ENCODE measurements around the gene ZFP36.

GRCh38 chr19:39407660-39408391 is 1.2 kb downstream of the ZFP36 start:
- TF ChIP-seq CTCF (IDR thresholded peaks at IDR 0.05), result no peak
- TF ChIP-seq EZH2 (IDR thresholded peaks at IDR 0.05; ENCODE audit: borderline replicate concordance, insufficient read depth, low read depth, low read length, poor library complexity, severe bottlenecking), result no peak

Measured in B cell (primary cell).